Upper lobe of left lung (tissue), 4 donors: ENCODE data around the gene CEACAM18.

ENCODE experiments used
- POLR2A ChIP-seq, 4 donors: fragments of 450-650 bp; IDR thresholded peaks; one replicate each; pipeline ENCODE4 v1.5.1; 2016 to 2017; ENCODE audit warnings: antibody characterized with exemption in 4 of 4, mild to moderate bottlenecking in 2 of 4
- TF ChIP-seq, protein P1 (sequence below), 6 experiments: fragments of 450-650 bp in 4 of 6; fragments of 200-600 bp in 2 of 6; sonication (generic) in 2 of 6; IDR thresholded peaks; one replicate each; pipeline ENCODE4 v1.5.1; 2016 to 2019; ENCODE audit warnings: antibody characterized with exemption in 6 of 6

DNA sequence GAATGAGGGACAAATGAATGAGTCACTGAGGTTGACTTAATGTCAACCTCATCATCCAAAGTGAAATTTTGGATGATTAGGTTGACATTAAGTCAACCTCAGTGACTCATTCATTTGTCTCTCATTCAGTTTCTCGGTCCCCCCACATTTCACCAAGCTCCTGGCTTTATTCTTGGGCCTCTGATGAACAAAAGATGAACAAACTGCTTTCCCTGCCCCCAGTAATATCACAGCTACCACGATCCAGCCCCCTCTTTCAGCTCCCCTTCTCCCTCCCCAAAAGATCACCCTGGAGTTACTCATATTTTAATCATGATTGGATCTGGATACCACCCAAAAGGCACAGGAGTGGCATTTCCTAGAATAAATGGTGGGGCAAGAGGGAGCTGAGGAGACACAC, 10.8 kb downstream of the CEACAM18 start:
- TF ChIP-seq, protein P1, sequence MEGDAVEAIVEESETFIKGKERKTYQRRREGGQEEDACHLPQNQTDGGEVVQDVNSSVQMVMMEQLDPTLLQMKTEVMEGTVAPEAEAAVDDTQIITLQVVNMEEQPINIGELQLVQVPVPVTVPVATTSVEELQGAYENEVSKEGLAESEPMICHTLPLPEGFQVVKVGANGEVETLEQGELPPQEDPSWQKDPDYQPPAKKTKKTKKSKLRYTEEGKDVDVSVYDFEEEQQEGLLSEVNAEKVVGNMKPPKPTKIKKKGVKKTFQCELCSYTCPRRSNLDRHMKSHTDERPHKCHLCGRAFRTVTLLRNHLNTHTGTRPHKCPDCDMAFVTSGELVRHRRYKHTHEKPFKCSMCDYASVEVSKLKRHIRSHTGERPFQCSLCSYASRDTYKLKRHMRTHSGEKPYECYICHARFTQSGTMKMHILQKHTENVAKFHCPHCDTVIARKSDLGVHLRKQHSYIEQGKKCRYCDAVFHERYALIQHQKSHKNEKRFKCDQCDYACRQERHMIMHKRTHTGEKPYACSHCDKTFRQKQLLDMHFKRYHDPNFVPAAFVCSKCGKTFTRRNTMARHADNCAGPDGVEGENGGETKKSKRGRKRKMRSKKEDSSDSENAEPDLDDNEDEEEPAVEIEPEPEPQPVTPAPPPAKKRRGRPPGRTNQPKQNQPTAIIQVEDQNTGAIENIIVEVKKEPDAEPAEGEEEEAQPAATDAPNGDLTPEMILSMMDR (IDR thresholded peaks at IDR 0.05): no peak
- TF ChIP-seq POLR2A (IDR thresholded peaks at IDR 0.05): no peak
